RWPE2 (cell line): ENCODE results near the gene TCEA2.

ENCODE experiments used
- ATAC-seq: fragments of 200-7000 bp; cut with Tn5 transposase; 3 replicates; pipeline ENCODE4 v1.9.1; 2021; ENCODE audit warnings: low read depth
- DNase-seq: peaks from one replicate; pipeline ENCODE4 v3.0.0-alpha.2; 2020; ENCODE audit warnings: low spot score
- H3K27ac ChIP-seq: fragments of 450-650 bp; 2 replicates; pipeline ENCODE4 v1.5.1; 2017; ENCODE audit warnings: mild to moderate bottlenecking; ENCODE audit not compliant: poor library complexity, severe bottlenecking
- H3K27me3 ChIP-seq: fragments of 250-450 bp; sonication (Bioruptor Pico); 2 replicates; pipeline ENCODE4 v1.5.1; 2021; ENCODE audit warnings: mild to moderate bottlenecking, moderate library complexity; ENCODE audit not compliant: insufficient read depth, poor library complexity, severe bottlenecking
- H3K36me3 ChIP-seq: fragments of 250-450 bp; sonication (Bioruptor Pico); 2 replicates; pipeline ENCODE4 v1.5.1; 2020; ENCODE audit warnings: low read depth, mild to moderate bottlenecking, moderate library complexity
- H3K4me1 ChIP-seq: fragments of 250-450 bp; sonication (Bioruptor Pico); 2 replicates; pipeline ENCODE4 v1.5.1; 2021; ENCODE audit warnings: mild to moderate bottlenecking, moderate library complexity; ENCODE audit not compliant: insufficient read depth, poor library complexity, severe bottlenecking
- H3K4me3 ChIP-seq: fragments of 250-450 bp; sonication (Bioruptor Pico); 2 replicates; pipeline ENCODE4 v1.5.1; 2021; ENCODE audit warnings: mild to moderate bottlenecking, moderate library complexity; ENCODE audit not compliant: severe bottlenecking
- H3K9me3 ChIP-seq: fragments of 250-450 bp; sonication (Bioruptor Pico); 2 replicates; pipeline ENCODE4 v1.5.1; 2021; ENCODE audit warnings: mild to moderate bottlenecking, moderate library complexity; ENCODE audit not compliant: severe bottlenecking
- TF ChIP-seq, protein P1 (sequence below): fragments of 450-650 bp; IDR thresholded peaks from one replicate; pipeline ENCODE4 v1.5.1; 2017; ENCODE audit warnings: mild to moderate bottlenecking, moderate library complexity; ENCODE audit not compliant: poor library complexity, severe bottlenecking

The TCEA2 gene

DNA sequence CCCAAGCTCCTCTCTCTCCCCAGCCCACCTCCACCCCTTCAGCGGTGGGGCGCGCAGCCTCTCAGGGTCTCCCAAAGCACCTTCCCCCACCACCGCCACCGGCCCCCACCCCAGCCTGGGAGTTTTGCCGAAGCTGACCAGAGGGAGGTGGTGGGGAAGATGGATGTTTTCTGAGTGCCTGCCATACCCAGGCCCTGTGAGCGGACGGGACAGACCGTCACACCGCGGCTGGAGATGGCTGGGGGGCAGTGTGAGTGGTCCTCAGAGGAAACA is 21.3 kb upstream of the TCEA2 start:
- TF ChIP-seq, protein P1, sequence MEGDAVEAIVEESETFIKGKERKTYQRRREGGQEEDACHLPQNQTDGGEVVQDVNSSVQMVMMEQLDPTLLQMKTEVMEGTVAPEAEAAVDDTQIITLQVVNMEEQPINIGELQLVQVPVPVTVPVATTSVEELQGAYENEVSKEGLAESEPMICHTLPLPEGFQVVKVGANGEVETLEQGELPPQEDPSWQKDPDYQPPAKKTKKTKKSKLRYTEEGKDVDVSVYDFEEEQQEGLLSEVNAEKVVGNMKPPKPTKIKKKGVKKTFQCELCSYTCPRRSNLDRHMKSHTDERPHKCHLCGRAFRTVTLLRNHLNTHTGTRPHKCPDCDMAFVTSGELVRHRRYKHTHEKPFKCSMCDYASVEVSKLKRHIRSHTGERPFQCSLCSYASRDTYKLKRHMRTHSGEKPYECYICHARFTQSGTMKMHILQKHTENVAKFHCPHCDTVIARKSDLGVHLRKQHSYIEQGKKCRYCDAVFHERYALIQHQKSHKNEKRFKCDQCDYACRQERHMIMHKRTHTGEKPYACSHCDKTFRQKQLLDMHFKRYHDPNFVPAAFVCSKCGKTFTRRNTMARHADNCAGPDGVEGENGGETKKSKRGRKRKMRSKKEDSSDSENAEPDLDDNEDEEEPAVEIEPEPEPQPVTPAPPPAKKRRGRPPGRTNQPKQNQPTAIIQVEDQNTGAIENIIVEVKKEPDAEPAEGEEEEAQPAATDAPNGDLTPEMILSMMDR, result no peak
- ATAC-seq, result no peak
- H3K36me3 ChIP-seq, result no peaks in the 10 kb centered on the region
- H3K27ac ChIP-seq, result no peak overlapping the region
- H3K4me3 ChIP-seq, result no peak overlapping the region
- H3K27me3 ChIP-seq, result peaks cover 22% of the 10 kb centered on the region
- peaks cover 10% of the 10 kb centered on the region for H3K4me1 ChIP-seq
- no peak for DNase-seq
- H3K9me3 ChIP-seq, result no peaks in the 10 kb centered on the region

DNA sequence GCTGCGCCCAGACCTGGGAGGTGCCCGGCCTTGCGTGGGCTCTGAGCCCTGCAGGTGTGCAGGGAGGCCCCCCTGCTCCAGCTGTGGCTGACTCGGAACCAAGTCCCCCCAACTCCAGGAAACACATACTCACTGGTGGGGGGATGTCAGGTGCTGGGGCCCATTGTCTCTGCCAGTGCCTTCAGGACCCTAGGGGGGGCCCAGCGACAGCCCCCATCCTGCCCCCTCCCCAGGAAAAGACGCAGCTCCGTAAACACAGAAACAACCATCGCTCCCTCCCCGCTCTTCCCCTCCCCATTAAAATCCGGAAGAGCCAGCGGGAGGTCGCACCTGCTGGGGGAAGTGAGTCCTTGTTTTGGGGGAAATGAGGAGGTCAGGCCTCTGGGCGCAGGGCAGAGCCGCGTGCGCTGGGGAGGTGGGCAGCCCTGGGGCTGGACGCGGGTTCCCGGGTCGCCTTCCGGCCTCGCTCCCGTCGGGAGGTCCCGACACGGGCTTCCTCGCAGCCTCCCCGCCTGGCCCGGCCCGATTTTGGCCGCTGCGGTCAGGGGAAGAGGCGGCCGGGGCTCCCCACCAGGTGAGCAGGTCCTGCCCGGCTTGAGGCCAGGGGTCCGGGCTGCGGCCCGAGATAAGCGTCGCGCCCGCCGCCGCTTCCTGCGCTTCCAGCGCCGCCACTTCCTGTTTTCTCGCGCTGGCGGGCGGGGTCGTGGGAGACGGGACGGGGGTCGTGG is 20.8 kb upstream of the TCEA2 start:
- Histone ChIP-seq H3K27me3 (peaks cover 27% of the 10 kb centered on the region), H3K27ac (no peak overlapping the region), H3K9me3 (no peaks in the 10 kb centered on the region), H3K4me3 (peak overlapping the region; percentile 25), H3K4me1 (peaks cover 10% of the 10 kb centered on the region), H3K36me3 (no peaks in the 10 kb centered on the region)
- ATAC-seq, result no peak
- no peak for DNase-seq
- TF ChIP-seq, protein P1, result no peak

DNA sequence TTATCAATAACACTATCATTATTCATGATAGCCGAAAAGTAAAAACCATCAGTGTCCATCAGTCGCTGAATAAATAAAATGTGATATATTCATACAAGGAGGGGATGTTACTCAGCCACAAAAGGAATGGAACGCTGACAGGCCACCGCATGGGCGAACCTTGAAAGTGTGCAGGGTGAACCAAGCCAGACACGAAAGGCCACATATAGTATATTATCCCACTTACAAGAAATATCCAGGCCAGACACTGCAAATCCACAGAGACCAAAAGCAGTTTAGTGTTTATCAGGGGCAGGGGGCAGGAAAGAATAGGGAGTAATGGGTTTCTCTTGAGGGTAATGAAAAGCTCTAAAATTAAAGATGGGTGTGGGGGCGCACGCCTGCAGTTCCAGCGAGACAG is 19.2 kb upstream of the TCEA2 start:
- peaks cover 35% of the 10 kb centered on the region for H3K27me3 ChIP-seq
- DNase-seq (no peak), ATAC-seq (no peak)
- H3K27ac ChIP-seq, result no peak overlapping the region
- H3K4me3 ChIP-seq, result no peak overlapping the region
- H3K36me3 ChIP-seq, result no peaks in the 10 kb centered on the region
- H3K9me3 ChIP-seq, result no peaks in the 10 kb centered on the region
- TF ChIP-seq, protein P1, result no peak
- H3K4me1 ChIP-seq, result peaks cover 10% of the 10 kb centered on the region

DNA sequence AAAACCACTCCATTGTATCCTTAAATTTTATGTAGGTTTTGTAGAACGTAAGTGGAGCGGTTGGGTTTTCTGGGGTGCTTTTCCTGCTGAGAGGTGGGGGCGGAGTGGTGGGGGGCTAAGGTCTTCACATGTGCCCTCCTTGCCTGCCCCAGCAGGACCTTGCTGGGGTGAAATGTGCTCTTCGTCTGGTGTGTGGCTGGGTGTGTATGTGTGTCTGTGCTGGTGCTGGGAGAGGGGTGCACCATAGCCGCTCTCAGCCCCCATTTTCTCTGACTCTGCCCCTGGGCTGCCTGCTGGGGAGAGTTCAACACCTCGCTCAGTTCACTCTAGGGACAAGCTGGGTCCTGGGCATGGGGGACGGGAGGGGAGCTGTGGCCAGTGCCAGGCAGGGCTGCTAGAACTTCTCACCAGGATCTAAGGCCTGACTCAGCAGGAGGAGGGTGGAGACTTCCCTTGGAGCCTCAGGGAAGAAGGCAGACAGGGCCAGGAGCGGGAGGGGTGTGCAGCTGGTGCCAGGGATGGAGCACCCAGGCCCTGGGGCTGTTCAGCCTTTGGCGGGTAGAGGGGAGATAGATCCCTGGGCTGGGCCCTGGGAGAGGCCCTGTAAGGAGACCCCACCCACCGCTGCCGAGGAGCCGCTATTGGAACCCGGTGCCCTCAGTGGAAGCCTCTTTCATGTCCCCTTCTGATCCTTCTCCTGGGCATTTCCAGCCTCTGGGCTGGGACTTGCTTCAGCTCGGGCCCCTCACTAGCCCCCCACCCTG is 18.3 kb upstream of the TCEA2 start:
- DNase-seq, result no peak
- H3K27me3 ChIP-seq, result peaks cover 37% of the 10 kb centered on the region
- H3K27ac ChIP-seq, result no peak overlapping the region
- H3K9me3 ChIP-seq, result no peaks in the 10 kb centered on the region
- H3K36me3 ChIP-seq, result no peaks in the 10 kb centered on the region
- H3K4me3 ChIP-seq, result no peak overlapping the region
- peak; percentile 87 for ATAC-seq
- TF ChIP-seq, protein P1, result no peak
- peaks cover 10% of the 10 kb centered on the region for H3K4me1 ChIP-seq
